GM12878 (cell line): ENCODE measurements around the gene ZDHHC1. TPM values are rescaled to one million over a fixed set of nuclear protein-coding genes. Genes with fewer than 3 reads are reported as not detected.

Source experiments
- ATAC-seq: fragments of 200-7000 bp; cut with Tn5 transposase; 3 replicates; pipeline ENCODE4 v1.9.1; 2020; ENCODE audit warnings: mild to moderate bottlenecking, moderate library complexity
- BruUV-seq: library from RNA; stranded (reverse); fragments of 400-500 nt; replicated peaks from 2 replicates; lab custom pipeline; 2021; lab: Mats Ljungman, UMichigan
- CTCF ChIA-PET: fragments of 300-600 bp; sonication (Branson Sonifier 250); formaldehyde crosslinking; extraction: SDS; loops from one replicate; lab custom pipeline; 2021; ENCODE audit warnings: inconsistent platforms; lab: Yijun Ruan, JAX
- POLR2A ChIA-PET: fragments of 350-600 bp; formaldehyde crosslinking; extraction: SDS; loops from one replicate; lab custom pipeline; 2021; ENCODE audit warnings: inconsistent platforms; lab: Charles Lee
- RAD21 ChIA-PET: fragments of 300-600 bp; sonication (Branson Sonifier 250); formaldehyde crosslinking; loops from one replicate; lab custom pipeline; 2023; ENCODE audit warnings: antibody characterized with exemption; ENCODE audit not compliant: unreplicated experiment; lab: Charles Lee
- SMC1A ChIA-PET: fragments of 300-600 bp; sonication (Branson Sonifier 250); formaldehyde crosslinking; loops from one replicate; lab custom pipeline; 2023; ENCODE audit not compliant: unreplicated experiment, uncharacterized antibody; lab: Charles Lee
- DNase-seq: peaks from one replicate; pipeline ENCODE4 v3.0.0-alpha.2; 2011; ENCODE audit warnings: low read depth, low spot score
- FAIRE-seq: peaks from 3 replicates; lab custom pipeline; 2011; peaks lifted over from hg19 to GRCh38; lab: Jason Lieb, UNC
- H2AFZ ChIP-seq: 2 replicates; pipeline ENCODE4 v1.6.0; 2011; ENCODE audit warnings: low read depth, low read length, control low read depth; ENCODE audit not compliant: control insufficient read depth
- H3K27ac ChIP-seq: 2 replicates; pipeline ENCODE4 v1.5.1; 2011; ENCODE audit warnings: control low read depth; ENCODE audit not compliant: control insufficient read depth, insufficient read depth
- H3K27me3 ChIP-seq, 2 experiments: replicated peaks in 1 of 2; 2 replicates each; pipeline versions ENCODE4 v1.6.0 to v1.6.1; 2011; ENCODE audit warnings: low read length in 1 of 2; ENCODE audit not compliant: control insufficient read depth in 2 of 2, insufficient read depth in 2 of 2
- H3K36me3 ChIP-seq, 2 experiments: 2 replicates each; pipeline ENCODE4 v1.5.1; 2011; ENCODE audit warnings: low read length in 1 of 2; ENCODE audit not compliant: control insufficient read depth in 2 of 2, insufficient read depth in 2 of 2
- H3K4me1 ChIP-seq: 2 replicates; pipeline ENCODE4 v1.6.1; 2011; ENCODE audit warnings: mild to moderate bottlenecking, low read length, moderate library complexity, mixed read lengths; ENCODE audit not compliant: control insufficient read depth, insufficient read depth
- H3K4me2 ChIP-seq: 2 replicates; pipeline ENCODE4 v1.6.0; 2011; ENCODE audit warnings: control low read depth; ENCODE audit not compliant: control insufficient read depth, insufficient read depth
- H3K4me3 ChIP-seq: fragments of 200-600 bp; sonication (generic); 2 replicates; pipeline ENCODE4 v1.5.1; 2016
- H3K79me2 ChIP-seq: 2 replicates; pipeline ENCODE4 v1.6.0; 2011; ENCODE audit warnings: low read length; ENCODE audit not compliant: control insufficient read depth, insufficient read depth
- H3K9ac ChIP-seq: 2 replicates; pipeline ENCODE4 v1.8.0; 2011; ENCODE audit warnings: low read length, control low read depth, mixed read lengths; ENCODE audit not compliant: control insufficient read depth, insufficient read depth
- H3K9me3 ChIP-seq: replicated peaks from 3 replicates; pipeline ENCODE4 v1.5.1; 2011; ENCODE audit warnings: mild to moderate bottlenecking, low read length; ENCODE audit not compliant: control insufficient read depth, insufficient read depth
- H4K20me1 ChIP-seq: 2 replicates; pipeline ENCODE4 v1.6.0; 2011; ENCODE audit not compliant: control insufficient read depth, insufficient read depth
- ATF3 ChIP-seq: IDR thresholded peaks from 2 replicates; pipeline ENCODE4 v1.6.1; 2011; ENCODE audit warnings: low read depth, mild to moderate bottlenecking, low read length, moderate library complexity, borderline replicate concordance; ENCODE audit errors: extremely low read depth
- CBX3 ChIP-seq: fragments of 200-600 bp; sonication (generic); IDR thresholded peaks from 2 replicates; pipeline ENCODE4 v1.6.1; 2016; ENCODE audit warnings: low read depth, borderline replicate concordance
- CBX5 ChIP-seq: sonication (generic); IDR thresholded peaks from 2 replicates; pipeline ENCODE4 v1.6.1; 2016; ENCODE audit warnings: low read depth, moderate library complexity, mild to moderate bottlenecking, inconsistent platforms
- CHD1 ChIP-seq: IDR thresholded peaks from 2 replicates; pipeline ENCODE4 v1.6.1; 2012; ENCODE audit warnings: low read depth, low read length, improper control_type of control experiment
- E4F1 ChIP-seq: fragments of 450-650 bp; IDR thresholded peaks from 2 replicates; pipeline ENCODE4 v1.6.1; 2018; ENCODE audit warnings: borderline replicate concordance, mild to moderate bottlenecking; ENCODE audit not compliant: partially characterized antibody
- MEF2B ChIP-seq: fragments of 450-650 bp; IDR thresholded peaks from 2 replicates; pipeline ENCODE4 v1.6.1; 2018; ENCODE audit warnings: mild to moderate bottlenecking, moderate library complexity; ENCODE audit not compliant: partially characterized antibody, poor library complexity, severe bottlenecking
- NRF1 ChIP-seq: conservative IDR thresholded peaks from 2 replicates; pipeline ENCODE4 v1.6.1; 2011; ENCODE audit warnings: mild to moderate bottlenecking, low read depth, low read length, improper control_type of control experiment
- POLR2AphosphoS5 ChIP-seq: IDR thresholded peaks from 2 replicates; pipeline ENCODE4 v1.6.1; 2011; ENCODE audit warnings: mild to moderate bottlenecking, low read length, inconsistent platforms
- SP1 ChIP-seq: IDR thresholded peaks from one replicate; pipeline ENCODE4 v1.6.1; 2011; ENCODE audit warnings: low read depth, low read length
- STAT1 ChIP-seq: fragments of 450-650 bp; conservative IDR thresholded peaks from 2 replicates; pipeline ENCODE4 v1.6.1; 2014; ENCODE audit warnings: antibody characterized with exemption, mild to moderate bottlenecking
- SUPT20H ChIP-seq: IDR thresholded peaks from 2 replicates; pipeline ENCODE4 v1.6.1; 2011; ENCODE audit warnings: low read depth, mild to moderate bottlenecking, low read length, moderate library complexity, borderline replicate concordance; ENCODE audit not compliant: control insufficient read depth
- WRNIP1 ChIP-seq: IDR thresholded peaks from 2 replicates; pipeline ENCODE4 v1.6.1; 2011; ENCODE audit warnings: low read depth, low read length, improper control_type of control experiment, borderline replicate concordance
- WGBS: methylation state at CpG from one replicate; pipeline ENCODE4 v1.1.6; 2016; ENCODE audit warnings: low lambda C conversion rate; ENCODE audit not compliant: insufficient replicate concordance, insufficient coverage; ENCODE audit errors: missing lambda C conversion rate; 5-methylcytosine and 5-hydroxymethylcytosine counted together
- in situ Hi-C: fragments of 300-500 bp; cut with MboI; formaldehyde crosslinking; loops from 9 replicates; pipeline ENCODE4 v1.14.3; 2018; ENCODE audit warnings: mixed read lengths
- intact Hi-C: fragments of 100-400 bp; cut with micrococcal nuclease; formaldehyde crosslinking; loops from one replicate; pipeline ENCODE4 v1.14.2; 2022; ENCODE audit not compliant: unreplicated experiment
- polyA plus RNA-seq, 11 experiments: library from polyadenylated mRNA; depleted of rRNA in 4 of 11; unstranded in 6 of 11; stranded (reverse) in 5 of 11; fragments of >200 nt; fragmentation: Nextera tagmentation in 4 of 11; fragmentation: Illumina TruSeq in 1 of 11; extraction: Ambion mirVana in 4 of 11; extraction: Trizol in 1 of 11; gene quantifications; 1 replicate in 1 of 11; 2 replicates in 10 of 11; pipeline versions ENCODE4 v1.2.1 to v1.2.3, GENCODE V29; 2011 to 2016; ENCODE audit warnings: inconsistent platforms in 2 of 11, missing spikeins in 2 of 11, low read depth in 1 of 11
- total RNA-seq, 4 experiments: library from RNA; depleted of rRNA in 3 of 4; stranded (reverse); fragments of >200 nt in 3 of 4; fragmentation: Illumina TruSeq in 1 of 4; extraction: Trizol in 1 of 4; gene quantifications; 2 replicates each; pipeline versions ENCODE4 v1.2.1 to v1.2.3, GENCODE V29; 2013 to 2021
- TF ChIP-seq, protein P1 (sequence below): fragments of 450-650 bp; IDR thresholded peaks from 2 replicates; pipeline ENCODE4 v1.6.1; 2017; ENCODE audit warnings: mild to moderate bottlenecking, moderate library complexity

The ZDHHC1 gene
- total and polyA plus RNA-seq, 10 of the 15 experiments (the other 5 are each of a cell fraction or from before 2014, with no cell fraction given), result 0.07 to 1.2 (median 0.66) TPM; not detected in 2

- Histone ChIP-seq H3K4me1 (peaks cover 4% of the 10 kb centered on the region; the same call in 1 of the 2 replicates), H3K27me3 (peaks cover 12 to 14% of the 10 kb centered on the region in 2 experiments), H3K4me3 (no peak overlapping the region), H2AFZ (no peak overlapping the region), H3K79me2 (no peaks in the 10 kb centered on the region), H3K9me3 (no peaks in the 10 kb centered on the region), H3K4me2 (no peak overlapping the region), H4K20me1 (no peaks in the 10 kb centered on the region), H3K27ac (no peak overlapping the region), H3K36me3 (no peaks in the 10 kb centered on the region), H3K9ac (no peak overlapping the region)
- ChIA-PET SMC1A (interaction anchor here (1.5 to 2.8 kb wide), 5 partner anchors 17 to 60 kb away, joined by 3 to 19 read pairs (median 4); no protein-coding TSS in a partner anchor), CTCF (interaction anchor here (0.6 to 5.6 kb wide), 15 partner anchors 9 to 347 kb away, joined by 3 to 84 read pairs (median 4); partner anchors contain the start of genes CARMIL2 and ZDHHC1), POLR2A (no interaction called here), RAD21 (interaction anchor here (1.4 to 3.1 kb wide), 5 partner anchors 18 to 103 kb away, joined by 3 to 31 read pairs (median 7); no protein-coding TSS in a partner anchor)
- DNase-seq (no peak), FAIRE-seq (no peak), ATAC-seq (no peak)
- intact Hi-C loops (no loop called here), in situ Hi-C loops (no loop called here)
- WGBS, result 81% methylated on average over 3 of the region's 3 CpGs
- BruUV-seq, result no TSS peak
- no peak for TF ChIP-seq CBX5
- no peak for TF ChIP-seq CBX3
- TF ChIP-seq STAT1, result no peak
- TF ChIP-seq SP1, result no peak
- TF ChIP-seq E4F1, result no peak
- no peak for TF ChIP-seq WRNIP1
- no peak for TF ChIP-seq NRF1
- TF ChIP-seq POLR2AphosphoS5, result no peak
- no peak for TF ChIP-seq ATF3
- TF ChIP-seq MEF2B, result no peak
- TF ChIP-seq, protein P1, sequence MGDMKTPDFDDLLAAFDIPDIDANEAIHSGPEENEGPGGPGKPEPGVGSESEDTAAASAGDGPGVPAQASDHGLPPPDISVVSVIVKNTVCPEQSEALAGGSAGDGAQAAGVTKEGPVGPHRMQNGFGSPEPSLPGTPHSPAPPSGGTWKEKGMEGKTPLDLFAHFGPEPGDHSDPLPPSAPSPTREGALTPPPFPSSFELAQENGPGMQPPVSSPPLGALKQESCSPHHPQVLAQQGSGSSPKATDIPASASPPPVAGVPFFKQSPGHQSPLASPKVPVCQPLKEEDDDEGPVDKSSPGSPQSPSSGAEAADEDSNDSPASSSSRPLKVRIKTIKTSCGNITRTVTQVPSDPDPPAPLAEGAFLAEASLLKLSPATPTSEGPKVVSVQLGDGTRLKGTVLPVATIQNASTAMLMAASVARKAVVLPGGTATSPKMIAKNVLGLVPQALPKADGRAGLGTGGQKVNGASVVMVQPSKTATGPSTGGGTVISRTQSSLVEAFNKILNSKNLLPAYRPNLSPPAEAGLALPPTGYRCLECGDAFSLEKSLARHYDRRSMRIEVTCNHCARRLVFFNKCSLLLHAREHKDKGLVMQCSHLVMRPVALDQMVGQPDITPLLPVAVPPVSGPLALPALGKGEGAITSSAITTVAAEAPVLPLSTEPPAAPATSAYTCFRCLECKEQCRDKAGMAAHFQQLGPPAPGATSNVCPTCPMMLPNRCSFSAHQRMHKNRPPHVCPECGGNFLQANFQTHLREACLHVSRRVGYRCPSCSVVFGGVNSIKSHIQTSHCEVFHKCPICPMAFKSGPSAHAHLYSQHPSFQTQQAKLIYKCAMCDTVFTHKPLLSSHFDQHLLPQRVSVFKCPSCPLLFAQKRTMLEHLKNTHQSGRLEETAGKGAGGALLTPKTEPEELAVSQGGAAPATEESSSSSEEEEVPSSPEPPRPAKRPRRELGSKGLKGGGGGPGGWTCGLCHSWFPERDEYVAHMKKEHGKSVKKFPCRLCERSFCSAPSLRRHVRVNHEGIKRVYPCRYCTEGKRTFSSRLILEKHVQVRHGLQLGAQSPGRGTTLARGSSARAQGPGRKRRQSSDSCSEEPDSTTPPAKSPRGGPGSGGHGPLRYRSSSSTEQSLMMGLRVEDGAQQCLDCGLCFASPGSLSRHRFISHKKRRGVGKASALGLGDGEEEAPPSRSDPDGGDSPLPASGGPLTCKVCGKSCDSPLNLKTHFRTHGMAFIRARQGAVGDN, result no peak
- no peak for TF ChIP-seq SUPT20H
- TF ChIP-seq CHD1, result no peak
Observed at GRCh38 chr16:67429053-67429798, 12.9 kb upstream of the ZDHHC1 start.
